IPS-15b (cell line): ENCODE measurements around the gene WDR11.

ENCODE experiments used
- H3K27me3 ChIP-seq: one replicate; pipeline ENCODE4 v1.6.1; 2013; ENCODE audit warnings: low read length; ENCODE audit not compliant: control insufficient read depth, insufficient read depth
- H3K36me3 ChIP-seq: one replicate; pipeline ENCODE4 v1.6.1; 2013; ENCODE audit warnings: low read length; ENCODE audit not compliant: control insufficient read depth, insufficient read depth
- H3K4me1 ChIP-seq: one replicate; pipeline ENCODE4 v1.6.1; 2013; ENCODE audit warnings: mild to moderate bottlenecking, low read length; ENCODE audit not compliant: control insufficient read depth, insufficient read depth
- H3K4me3 ChIP-seq: one replicate; pipeline ENCODE4 v1.5.1; 2013; ENCODE audit warnings: low read depth, low read length
- H3K9ac ChIP-seq: one replicate; pipeline ENCODE4 v1.6.1; 2013; ENCODE audit warnings: low read depth, mild to moderate bottlenecking, low read length
- H3K9me3 ChIP-seq: one replicate; pipeline ENCODE4 v1.6.1; 2013; ENCODE audit warnings: mild to moderate bottlenecking, low read length; ENCODE audit not compliant: control insufficient read depth, insufficient read depth

The WDR11 gene, protein sequence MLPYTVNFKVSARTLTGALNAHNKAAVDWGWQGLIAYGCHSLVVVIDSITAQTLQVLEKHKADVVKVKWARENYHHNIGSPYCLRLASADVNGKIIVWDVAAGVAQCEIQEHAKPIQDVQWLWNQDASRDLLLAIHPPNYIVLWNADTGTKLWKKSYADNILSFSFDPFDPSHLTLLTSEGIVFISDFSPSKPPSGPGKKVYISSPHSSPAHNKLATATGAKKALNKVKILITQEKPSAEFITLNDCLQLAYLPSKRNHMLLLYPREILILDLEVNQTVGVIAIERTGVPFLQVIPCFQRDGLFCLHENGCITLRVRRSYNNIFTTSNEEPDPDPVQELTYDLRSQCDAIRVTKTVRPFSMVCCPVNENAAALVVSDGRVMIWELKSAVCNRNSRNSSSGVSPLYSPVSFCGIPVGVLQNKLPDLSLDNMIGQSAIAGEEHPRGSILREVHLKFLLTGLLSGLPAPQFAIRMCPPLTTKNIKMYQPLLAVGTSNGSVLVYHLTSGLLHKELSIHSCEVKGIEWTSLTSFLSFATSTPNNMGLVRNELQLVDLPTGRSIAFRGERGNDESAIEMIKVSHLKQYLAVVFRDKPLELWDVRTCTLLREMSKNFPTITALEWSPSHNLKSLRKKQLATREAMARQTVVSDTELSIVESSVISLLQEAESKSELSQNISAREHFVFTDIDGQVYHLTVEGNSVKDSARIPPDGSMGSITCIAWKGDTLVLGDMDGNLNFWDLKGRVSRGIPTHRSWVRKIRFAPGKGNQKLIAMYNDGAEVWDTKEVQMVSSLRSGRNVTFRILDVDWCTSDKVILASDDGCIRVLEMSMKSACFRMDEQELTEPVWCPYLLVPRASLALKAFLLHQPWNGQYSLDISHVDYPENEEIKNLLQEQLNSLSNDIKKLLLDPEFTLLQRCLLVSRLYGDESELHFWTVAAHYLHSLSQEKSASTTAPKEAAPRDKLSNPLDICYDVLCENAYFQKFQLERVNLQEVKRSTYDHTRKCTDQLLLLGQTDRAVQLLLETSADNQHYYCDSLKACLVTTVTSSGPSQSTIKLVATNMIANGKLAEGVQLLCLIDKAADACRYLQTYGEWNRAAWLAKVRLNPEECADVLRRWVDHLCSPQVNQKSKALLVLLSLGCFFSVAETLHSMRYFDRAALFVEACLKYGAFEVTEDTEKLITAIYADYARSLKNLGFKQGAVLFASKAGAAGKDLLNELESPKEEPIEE

DNA sequence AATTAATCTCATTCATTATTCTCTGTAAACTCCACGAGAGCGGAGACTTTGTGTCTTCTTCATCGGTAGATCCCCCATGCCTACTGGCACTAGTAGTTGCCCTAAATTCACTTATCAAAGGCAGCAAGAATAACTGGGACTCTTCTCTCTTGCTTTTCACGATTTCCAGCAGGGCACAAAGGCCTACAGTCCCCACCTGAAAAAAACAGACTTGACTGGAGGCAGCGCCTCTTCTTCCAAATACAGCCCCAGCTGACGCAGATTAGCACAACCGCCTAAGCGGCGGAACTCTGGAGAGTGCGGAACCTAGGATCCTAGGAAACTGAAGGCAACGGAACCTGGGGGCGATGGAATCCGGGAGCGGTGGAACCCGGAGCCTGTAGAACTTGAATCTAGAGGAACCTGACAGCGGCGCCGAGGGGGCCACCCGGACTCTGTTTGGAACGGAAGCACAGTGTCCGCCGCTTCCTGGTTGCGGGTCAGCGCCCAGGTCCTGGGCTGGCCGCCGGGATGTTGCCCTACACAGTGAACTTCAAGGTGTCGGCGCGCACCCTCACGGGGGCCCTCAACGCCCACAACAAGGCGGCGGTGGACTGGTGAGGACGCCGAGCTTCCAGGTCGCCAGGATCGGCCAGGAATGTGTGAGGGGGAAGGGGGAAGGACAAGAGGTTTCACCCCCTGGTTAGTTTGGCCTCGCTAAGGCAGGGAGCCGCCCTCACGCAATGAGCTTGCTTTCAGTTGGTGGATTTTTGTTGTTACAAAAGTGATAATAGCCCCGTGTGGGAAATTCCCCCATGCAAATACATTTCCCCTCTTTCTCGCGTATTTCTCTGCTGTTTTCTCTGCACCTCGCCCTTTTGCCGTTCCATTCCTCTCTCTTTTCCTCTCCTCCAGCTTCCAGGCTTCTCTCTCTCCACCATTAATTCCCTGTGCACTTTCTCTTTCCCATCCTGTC lies at the start of gene WDR11:
TSS of gene WDR11 (plus strand) at position 452 of the 955 bp plus-strand sequence. CDS start at position 511, 59 bp downstream.
- H3K36me3 ChIP-seq: no peaks in the 10 kb centered on the region
- H3K9ac ChIP-seq: peak within 1 kb of the TSS; percentile 93
- no peaks in the 10 kb centered on the region for H3K9me3 ChIP-seq
- H3K27me3 ChIP-seq: no peaks in the 10 kb centered on the region
- no peaks in the 10 kb centered on the region for H3K4me1 ChIP-seq
- peak within 1 kb of the TSS; percentile 98 for H3K4me3 ChIP-seq

DNA sequence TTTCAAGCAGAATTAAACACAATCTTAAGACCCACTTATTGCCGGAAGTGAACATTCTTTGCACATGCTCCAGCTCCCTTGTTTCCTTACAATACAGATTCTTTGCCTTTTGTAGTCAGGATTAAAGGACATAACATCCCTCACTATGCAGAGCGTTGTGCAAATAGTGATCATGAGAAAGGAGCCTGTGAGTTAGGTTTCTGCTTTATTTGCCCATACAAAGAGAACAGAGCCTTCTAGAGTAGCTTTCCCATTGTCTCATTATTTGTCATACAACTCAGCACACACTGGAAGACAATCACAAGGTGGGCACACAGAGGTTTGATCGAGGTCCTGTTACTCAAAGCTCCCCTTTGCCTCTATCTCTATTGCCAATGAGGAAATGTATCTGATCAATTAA lies 48.2 kb upstream of the WDR11 start:
- Histone ChIP-seq H3K9me3 (no peaks in the 10 kb centered on the region), H3K36me3 (no peaks in the 10 kb centered on the region), H3K4me3 (no peak overlapping the region), H3K27me3 (no peaks in the 10 kb centered on the region), H3K4me1 (peaks cover 21% of the 10 kb centered on the region), H3K9ac (no peak overlapping the region)

DNA sequence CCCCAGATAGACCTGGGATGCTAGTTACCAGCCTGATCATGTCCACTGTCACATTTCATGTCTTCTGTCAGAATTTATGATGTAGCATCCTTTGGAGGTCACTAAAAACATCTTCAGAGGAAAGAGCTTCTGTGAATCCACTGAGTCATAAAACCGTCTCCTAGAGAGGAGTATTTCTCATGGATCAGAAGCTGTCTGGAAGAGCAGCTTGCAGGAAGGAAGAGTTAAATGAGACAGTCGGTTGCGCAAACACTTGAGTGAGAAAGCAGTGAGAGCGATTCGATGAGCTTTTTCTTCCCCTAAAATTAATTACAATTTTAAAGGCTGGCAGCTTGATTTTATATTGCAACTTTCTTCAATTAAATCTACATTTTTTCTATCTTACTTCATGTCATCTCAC lies 47.2 kb upstream of the WDR11 start:
- no peaks in the 10 kb centered on the region for H3K27me3 ChIP-seq
- no peaks in the 10 kb centered on the region for H3K36me3 ChIP-seq
- no peak overlapping the region for H3K4me3 ChIP-seq
- H3K4me1 ChIP-seq: peaks cover 21% of the 10 kb centered on the region
- no peaks in the 10 kb centered on the region for H3K9me3 ChIP-seq
- no peak overlapping the region for H3K9ac ChIP-seq

DNA sequence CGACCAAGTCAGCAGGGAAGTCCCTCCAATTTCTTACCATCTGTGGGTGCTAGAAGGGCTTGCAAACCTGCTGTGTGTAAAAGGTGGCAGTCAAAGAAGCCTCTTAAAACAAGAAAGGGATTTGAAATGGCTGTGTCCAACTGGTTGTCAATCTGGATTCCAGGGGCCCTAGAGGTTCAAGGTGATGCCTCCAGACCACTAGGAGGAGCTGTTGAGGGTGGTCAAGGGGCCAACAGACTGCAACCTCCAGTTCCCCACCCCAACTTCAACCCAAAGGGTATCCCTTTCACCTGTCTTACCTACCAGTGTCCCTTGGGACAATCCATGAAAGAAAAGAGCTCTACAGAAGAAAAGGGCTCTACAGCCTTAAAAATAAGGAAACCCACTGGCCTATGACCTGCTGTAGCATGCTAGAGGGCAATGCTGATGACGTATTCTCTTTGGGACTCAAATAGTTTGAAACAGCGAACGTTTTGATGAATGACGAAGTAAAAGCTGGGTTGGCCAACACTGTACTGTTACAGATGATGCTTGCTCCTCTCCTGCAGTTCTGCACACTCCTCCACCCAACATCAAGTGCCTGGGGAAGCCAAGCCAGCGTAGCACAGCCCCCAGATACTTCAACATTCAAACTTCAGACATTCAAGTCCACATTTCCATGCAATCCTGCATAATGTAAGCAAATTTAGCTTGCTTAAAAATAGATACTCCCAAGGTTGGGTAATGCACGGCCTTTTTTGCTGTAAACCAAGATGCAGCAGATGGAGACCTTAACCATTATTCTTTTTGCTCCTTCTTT lies 45.9 kb upstream of the WDR11 start:
- H3K4me1 ChIP-seq: peaks cover 16% of the 10 kb centered on the region
- H3K27me3 ChIP-seq: no peaks in the 10 kb centered on the region
- H3K36me3 ChIP-seq: no peaks in the 10 kb centered on the region
- no peak overlapping the region for H3K4me3 ChIP-seq
- H3K9ac ChIP-seq: no peak overlapping the region
- H3K9me3 ChIP-seq: no peaks in the 10 kb centered on the region

DNA sequence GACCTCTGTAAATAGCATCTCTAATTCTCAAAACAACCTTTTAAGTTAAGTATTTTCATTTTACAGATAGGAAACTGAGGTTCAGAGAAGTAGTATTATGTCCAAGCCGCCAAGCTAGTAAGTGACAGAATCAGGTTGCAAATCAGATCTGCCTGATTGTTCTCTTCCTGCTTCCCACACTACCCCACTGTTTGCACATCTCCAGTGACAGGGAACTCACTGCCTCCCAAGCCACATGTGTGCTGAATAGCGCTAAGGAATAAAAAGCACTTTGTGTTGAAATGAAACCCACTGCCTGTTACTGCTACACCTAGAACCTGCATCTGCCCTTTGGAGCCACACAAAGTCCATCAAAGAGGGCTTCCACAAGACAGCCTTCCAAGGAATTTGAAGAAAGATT lies 45.1 kb upstream of the WDR11 start:
- peaks cover 13% of the 10 kb centered on the region for H3K4me1 ChIP-seq
- no peaks in the 10 kb centered on the region for H3K36me3 ChIP-seq
- no peaks in the 10 kb centered on the region for H3K9me3 ChIP-seq
- H3K9ac ChIP-seq: no peak overlapping the region
- H3K27me3 ChIP-seq: no peaks in the 10 kb centered on the region
- H3K4me3 ChIP-seq: no peak overlapping the region

DNA sequence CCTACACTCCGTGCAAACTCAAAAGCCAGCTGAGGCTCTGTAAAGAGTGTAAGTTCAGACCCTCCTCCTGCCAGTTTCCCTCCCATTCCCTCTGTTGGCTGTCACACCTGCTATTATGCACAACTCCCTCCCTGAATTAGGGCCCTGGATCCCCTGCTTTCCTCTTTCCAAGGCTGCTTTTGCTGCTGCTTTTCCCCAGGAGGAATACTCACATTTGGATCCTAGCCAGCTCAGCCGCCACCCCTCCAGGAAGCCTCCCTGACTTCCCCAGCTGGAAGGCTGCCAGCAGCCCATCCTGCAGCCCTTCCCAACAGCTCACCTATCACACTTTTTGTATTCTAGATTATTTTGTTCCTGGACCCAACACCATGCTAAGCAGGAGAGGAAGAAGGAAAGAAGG lies 40.9 kb upstream of the WDR11 start:
- peaks cover 4% of the 10 kb centered on the region for H3K4me1 ChIP-seq
- no peak overlapping the region for H3K4me3 ChIP-seq
- H3K9me3 ChIP-seq: no peaks in the 10 kb centered on the region
- H3K9ac ChIP-seq: no peak overlapping the region
- no peaks in the 10 kb centered on the region for H3K36me3 ChIP-seq
- no peaks in the 10 kb centered on the region for H3K27me3 ChIP-seq

DNA sequence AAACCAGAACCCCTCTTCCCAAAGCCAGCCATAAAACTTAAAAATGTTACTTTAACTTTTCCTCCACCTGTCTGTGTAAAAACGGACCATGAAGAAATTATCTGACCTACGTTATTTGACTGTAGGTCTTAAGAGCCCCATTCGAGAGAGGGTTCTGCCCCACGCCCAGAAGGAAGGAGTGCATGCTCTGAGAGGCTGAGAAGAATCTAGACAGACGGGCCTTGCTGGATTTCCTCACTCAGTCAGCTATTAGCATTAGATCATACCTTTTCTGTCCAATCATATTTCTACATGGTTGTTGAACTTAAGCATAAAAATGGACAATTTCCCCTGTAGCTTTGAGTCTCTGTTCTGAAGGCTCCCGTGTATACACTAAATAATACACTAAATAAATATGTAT lies 38.1 kb upstream of the WDR11 start:
- Histone ChIP-seq H3K9me3 (no peaks in the 10 kb centered on the region), H3K4me1 (peaks cover 4% of the 10 kb centered on the region), H3K36me3 (no peaks in the 10 kb centered on the region), H3K4me3 (no peak overlapping the region), H3K27me3 (no peaks in the 10 kb centered on the region), H3K9ac (no peak overlapping the region)

DNA sequence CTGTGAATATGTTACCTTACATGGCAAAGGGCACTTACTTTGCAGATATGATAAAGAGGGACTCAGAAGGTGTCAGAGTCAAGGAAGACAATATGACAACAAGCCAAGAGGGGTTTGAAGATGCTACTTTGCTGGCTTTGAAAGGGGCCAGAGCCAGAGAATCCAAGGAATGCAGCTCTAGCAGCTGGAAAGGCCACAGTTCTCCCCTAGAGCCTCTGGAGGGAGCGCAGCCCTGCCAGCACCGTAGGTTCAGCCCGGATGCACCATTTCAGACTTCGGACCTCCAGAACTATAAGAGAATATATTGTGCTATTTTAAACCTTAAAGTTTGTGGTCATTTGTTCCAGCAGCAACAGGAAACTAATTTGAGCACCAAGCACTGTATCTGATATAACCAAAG lies 32.9 kb upstream of the WDR11 start:
- Histone ChIP-seq H3K36me3 (no peaks in the 10 kb centered on the region), H3K9ac (no peak overlapping the region), H3K27me3 (no peaks in the 10 kb centered on the region), H3K9me3 (no peaks in the 10 kb centered on the region), H3K4me1 (no peaks in the 10 kb centered on the region), H3K4me3 (no peak overlapping the region)

DNA sequence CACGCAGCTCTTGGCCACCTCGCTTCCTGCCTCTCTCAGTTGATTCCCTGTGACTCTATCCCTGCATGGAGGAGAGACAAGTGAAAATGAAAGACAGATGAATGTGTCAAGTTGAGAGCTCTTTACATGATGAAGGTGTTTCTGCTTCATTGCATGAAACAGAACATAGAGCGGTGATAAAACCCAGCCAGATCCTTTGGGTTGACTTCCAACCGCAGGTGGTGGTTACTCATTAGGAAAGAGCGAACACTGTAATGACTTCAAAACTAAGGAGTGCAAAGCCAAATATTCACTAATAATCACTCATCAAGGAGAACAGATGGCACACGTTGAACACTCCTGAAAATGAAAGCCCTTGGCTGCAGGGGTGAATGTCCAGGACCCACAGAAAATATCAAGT lies 31.8 kb upstream of the WDR11 start:
- H3K36me3 ChIP-seq: no peaks in the 10 kb centered on the region
- no peaks in the 10 kb centered on the region for H3K4me1 ChIP-seq
- no peaks in the 10 kb centered on the region for H3K9me3 ChIP-seq
- H3K4me3 ChIP-seq: no peak overlapping the region
- no peaks in the 10 kb centered on the region for H3K27me3 ChIP-seq
- no peak overlapping the region for H3K9ac ChIP-seq

DNA sequence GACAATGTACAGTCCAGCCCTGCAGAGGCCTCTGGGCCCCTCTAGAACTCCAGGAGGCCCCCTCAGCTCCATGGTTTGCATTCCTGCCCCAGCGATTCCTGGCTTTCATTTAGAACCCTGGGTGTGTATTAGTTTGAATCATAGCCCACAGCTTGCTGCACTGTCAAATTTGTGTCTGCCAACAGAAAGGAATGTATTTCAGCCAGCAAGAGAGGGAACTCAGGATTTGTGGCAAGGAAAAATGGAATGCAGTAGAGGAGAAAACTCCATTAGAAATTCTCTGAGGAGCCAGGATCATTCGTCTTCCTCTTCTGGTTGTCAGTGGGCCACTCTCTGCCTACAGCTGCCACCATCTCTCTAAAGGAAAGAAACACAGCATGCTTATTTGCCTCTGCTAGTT lies 27.9 kb upstream of the WDR11 start:
- Histone ChIP-seq H3K9ac (no peak overlapping the region), H3K36me3 (no peaks in the 10 kb centered on the region), H3K9me3 (no peaks in the 10 kb centered on the region), H3K4me1 (peaks cover 9% of the 10 kb centered on the region), H3K4me3 (no peak overlapping the region), H3K27me3 (no peaks in the 10 kb centered on the region)
